Measurements from ENCODE around the gene GNLY. TPM values are rescaled to one million over a fixed set of nuclear protein-coding genes. Genes with fewer than 3 reads are reported as not detected.

GNLY gene
- total RNA-seq, 1 donor from 2014 or later, result not detected

DNA sequence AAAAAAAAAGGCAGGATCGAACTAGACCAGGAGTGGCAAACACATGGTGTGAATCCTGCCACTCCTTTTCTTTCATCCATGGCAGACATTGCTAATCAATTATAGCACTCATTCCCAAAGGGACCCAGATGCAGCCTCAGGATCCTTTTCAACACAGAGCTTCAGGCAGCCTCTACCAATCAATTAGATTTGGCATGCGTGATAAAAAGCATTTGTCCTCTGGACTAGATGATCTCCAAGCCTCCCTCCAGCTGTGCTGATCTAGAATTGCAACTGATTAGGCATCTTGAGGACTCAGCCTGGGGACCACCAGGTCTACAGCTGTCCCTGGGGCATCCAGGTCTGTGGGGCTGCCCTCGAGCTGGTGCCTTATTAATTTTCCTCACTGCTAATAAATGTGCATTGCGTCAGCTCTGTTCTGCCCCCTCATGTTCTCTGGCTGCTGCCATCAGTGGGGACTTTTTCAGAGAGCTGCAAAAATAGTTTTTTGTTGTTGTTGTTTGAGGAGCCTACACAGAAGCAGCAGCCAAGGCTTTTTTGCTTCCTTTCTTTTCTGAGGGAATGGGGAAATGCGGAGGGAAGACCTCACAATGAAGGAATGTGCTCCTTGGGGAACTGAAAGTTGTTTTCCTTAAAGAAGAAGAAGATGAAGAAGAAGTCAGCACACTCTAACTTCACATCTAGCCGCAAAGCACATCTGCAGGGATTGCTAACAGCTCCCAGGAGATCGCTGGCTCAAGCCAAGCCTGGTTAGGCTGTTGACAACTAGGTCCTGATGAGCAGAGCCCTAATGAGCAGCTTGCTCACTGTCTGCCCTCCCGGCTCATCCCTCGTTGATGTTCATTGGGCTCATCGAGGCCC lies 50.8 kb downstream of the GNLY start:
- no peak for DNase-seq

DNA sequence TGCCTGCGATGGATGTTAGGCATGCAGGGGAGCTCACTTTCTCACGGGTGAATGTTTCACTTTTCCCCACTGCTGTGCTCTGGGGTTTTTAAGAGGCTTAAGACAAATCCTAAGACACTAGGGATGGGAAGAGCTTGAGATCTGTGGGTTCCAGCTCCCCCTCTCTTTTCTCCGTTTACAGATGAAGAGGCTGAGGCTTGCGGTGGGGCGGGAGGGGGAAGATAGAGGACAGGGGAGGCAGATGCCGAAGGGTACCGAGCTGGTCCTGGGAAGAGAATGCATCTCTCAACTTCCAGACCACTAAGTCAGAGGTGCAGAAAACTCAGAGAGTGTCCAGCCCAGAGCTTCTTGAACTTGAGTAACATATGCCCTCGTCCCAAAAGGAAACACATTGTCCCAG lies 51.5 kb downstream of the GNLY start:
- DNase-seq, result no peak

DNA sequence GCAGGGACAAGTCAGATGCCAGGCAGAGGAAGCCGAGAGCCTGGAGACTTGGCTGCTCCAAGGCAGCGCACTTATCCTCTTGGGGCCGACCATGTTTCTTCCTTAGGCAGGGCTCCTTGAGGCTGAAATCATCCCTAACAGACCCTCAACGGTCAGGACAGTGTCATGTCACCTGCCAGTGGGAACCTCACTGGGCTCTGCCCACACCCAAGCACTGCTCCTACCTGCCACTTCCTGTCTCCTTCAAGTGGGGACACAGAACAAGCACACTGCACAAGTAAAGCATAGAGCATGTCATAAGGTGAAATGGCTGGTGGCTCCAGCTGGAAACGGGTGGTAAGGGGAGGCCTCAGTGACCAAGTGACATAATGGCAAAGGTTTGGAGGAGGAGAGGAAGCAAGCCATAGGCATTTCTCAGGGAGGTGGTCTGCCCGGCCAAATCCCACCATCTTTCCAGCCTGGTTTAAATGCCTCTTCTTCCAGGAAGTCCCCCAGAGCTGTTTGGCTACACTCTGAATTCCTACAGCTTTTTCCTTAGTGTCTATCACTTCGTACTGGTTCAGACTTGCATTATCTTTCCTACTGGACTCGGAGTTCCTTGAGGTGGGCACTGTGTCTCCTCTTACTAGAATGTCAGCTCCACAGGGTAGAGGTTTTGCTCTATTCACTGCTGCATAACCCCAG lies 52.3 kb downstream of the GNLY start:
- DNase-seq, result no peak

DNA sequence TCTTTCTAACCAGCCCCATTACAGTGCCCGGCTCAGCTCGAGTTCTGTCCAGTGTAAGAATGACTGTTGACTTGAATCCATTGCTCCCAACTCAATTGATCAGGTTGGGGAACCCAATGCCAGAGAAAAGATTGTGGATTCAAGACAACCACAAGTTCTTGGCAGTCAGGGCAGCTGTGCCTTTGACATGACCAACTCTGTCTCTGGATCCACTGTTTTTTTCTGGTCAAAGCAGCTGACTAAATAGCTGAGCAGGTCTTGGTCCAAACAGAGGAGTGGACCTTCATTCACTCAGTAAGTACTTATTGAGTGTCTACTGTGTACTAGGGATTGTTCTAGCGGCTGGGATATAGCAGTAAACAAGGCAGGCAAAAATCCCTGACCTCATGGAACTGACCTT lies 53.3 kb downstream of the GNLY start:
- no peak for DNase-seq

DNA sequence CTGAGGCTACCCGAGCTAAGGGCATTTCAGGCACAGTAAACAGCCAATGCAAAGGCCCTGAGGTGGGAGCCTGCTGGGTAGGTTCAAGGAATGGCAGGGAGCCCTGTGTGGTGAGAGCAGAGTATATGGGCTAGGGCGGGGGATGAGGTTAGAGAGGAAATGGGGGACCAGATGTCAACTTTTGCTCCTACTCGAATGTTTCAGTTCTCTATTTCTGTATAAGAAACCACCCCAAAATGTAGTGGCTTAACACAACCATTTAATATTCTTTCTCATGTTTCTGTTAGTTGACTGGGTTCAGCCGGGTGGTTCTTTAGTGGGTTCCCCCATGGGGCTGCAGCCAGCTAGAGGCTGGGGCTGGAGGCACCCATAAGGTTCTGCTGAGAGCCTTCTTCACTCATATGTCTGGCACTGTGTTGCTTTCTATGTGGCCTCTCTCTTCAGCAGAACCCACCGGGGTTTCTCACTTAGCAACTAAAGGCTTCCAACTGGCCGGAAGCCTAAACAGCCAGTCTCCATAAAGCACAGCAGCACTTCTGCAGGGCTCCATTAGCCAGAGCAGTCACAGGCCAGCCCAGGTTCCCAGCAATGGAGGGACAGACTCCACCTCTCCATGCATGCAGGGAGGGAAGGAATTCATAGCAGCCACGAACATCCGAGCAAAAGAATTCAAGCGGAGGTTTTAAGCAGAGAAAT lies 54.0 kb downstream of the GNLY start:
- no peak for DNase-seq

Small RNA genes within 50 kb of the gene (small RNA-seq; reads per million reads assigned to genes)
- not detected for gene RNU1-38P

Other genes with a start within 250 kb of the GNLY start
- 95.1 TPM for gene MAT2A, start 155.2 kb upstream of the GNLY start, total RNA-seq
- 32.6 TPM for gene GGCX, start 132.9 kb upstream of the GNLY start, total RNA-seq
- 0.94 TPM for gene VAMP8, start 116.8 kb upstream of the GNLY start, total RNA-seq
- 3.6 TPM for gene VAMP5, start 109.9 kb upstream of the GNLY start, total RNA-seq
- gene RNF181, start 98.6 kb upstream of the GNLY start, total RNA-seq, result 38.8 TPM
- 4.8 TPM for gene TMEM150A, start 91.7 kb upstream of the GNLY start, total RNA-seq
- gene C2orf68, start 82.3 kb upstream of the GNLY start, total RNA-seq, result 27.8 TPM
- 32.8 TPM for gene USP39, start 78.2 kb upstream of the GNLY start, total RNA-seq
- gene SFTPB, start 26.2 kb upstream of the GNLY start, total RNA-seq, result 0.16 TPM
- gene ATOH8, start 59.6 kb downstream of the GNLY start, total RNA-seq, result 3.0 TPM
- gene ST3GAL5, start 194.6 kb downstream of the GNLY start, total RNA-seq, result 26.5 TPM

Data from occipital lobe (tissue), 3 donors.